H1 (cell line): ENCODE data around the gene CRABP1. TPM values are rescaled to one million over a fixed set of nuclear protein-coding genes. Genes with fewer than 3 reads are reported as not detected.

ENCODE experiments used
- CBX5 ChIP-seq: fragments of 300-800, 300-1000 bp; sonication (generic); IDR thresholded peaks from 2 replicates; pipeline ENCODE4 v1.7.1; 2016; ENCODE audit warnings: antibody characterized with exemption, low read length, low read depth
- NRF1 ChIP-seq: IDR thresholded peaks from 2 replicates; pipeline ENCODE4 v1.6.1; 2011; ENCODE audit warnings: mild to moderate bottlenecking, low read depth, low read length, improper control_type of control experiment
- SP1 ChIP-seq: IDR thresholded peaks from 2 replicates; pipeline ENCODE4 v1.6.1; 2011; ENCODE audit warnings: low read depth, low read length
- TAF1 ChIP-seq: IDR thresholded peaks from 2 replicates; pipeline ENCODE4 v1.6.1; 2011; ENCODE audit warnings: mild to moderate bottlenecking, low read depth, low read length
- TAF7 ChIP-seq: optimal IDR thresholded peaks from 2 replicates; pipeline ENCODE3; 2011; ENCODE audit warnings: low read depth, mild to moderate bottlenecking, inconsistent platforms, low read length, moderate library complexity, borderline replicate concordance
- polyA plus RNA-seq, 7 experiments: library from polyadenylated mRNA; depleted of rRNA in 3 of 7; stranded (reverse) in 5 of 7; unstranded in 2 of 7; fragments of >200 nt in 5 of 7; fragments of 200-250 nt in 2 of 7; gene quantifications; 1 replicate in 5 of 7; 2 replicates in 1 of 7; 4 replicates in 1 of 7; pipeline versions ENCODE4 v1.2.1 to v1.2.3, GENCODE V29; 2011 to 2013; ENCODE audit warnings: missing spikeins in 2 of 7, mixed read lengths in 2 of 7
- total RNA-seq: library from RNA; stranded (reverse); fragmentation: NEBNext Ultra II Directional; extraction: Animal tissue kit (Norgen Biotek cat#: 25700); gene quantifications from 2 replicates; pipeline ENCODE4 v1.2.1, GENCODE V29; 2021
- TF ChIP-seq, protein P1 (sequence below): IDR thresholded peaks from 2 replicates; pipeline ENCODE4 v1.6.1; 2012; ENCODE audit warnings: low read length, inconsistent platforms
- TF ChIP-seq, protein P2 (sequence below): fragments of 300-600 bp; sonication (generic); IDR thresholded peaks from 2 replicates; pipeline ENCODE4 v1.7.1; 2012; ENCODE audit warnings: low read length, moderate library complexity, mild to moderate bottlenecking, inconsistent platforms; ENCODE audit not compliant: insufficient replicate concordance

The CRABP1 gene
- total and polyA plus RNA-seq, 2 of the 8 experiments (the other 6 are each of a cell fraction or from before 2014, with no cell fraction given): 385 to 655 TPM

DNA sequence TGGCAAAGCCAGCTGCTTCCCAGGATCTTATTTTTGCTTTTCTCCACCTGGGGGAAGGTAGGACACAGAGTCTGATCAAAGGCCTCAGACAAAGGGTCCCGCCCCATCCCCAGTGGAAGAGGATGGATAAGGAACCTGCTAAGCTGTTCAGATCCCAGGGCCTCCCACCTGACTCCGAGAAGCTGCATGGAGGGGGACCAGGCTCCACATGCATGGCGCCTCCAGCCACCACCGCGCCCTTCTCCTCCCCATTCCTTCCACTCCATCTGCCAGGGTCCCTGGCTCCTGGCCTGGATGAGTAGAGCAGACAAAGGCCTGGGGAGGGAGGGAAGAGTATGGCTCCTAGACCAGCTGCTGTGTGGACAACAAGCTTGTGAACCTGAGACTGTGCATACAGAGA lies 20.0 kb upstream of the CRABP1 start (continued):
- TF ChIP-seq, protein P1, sequence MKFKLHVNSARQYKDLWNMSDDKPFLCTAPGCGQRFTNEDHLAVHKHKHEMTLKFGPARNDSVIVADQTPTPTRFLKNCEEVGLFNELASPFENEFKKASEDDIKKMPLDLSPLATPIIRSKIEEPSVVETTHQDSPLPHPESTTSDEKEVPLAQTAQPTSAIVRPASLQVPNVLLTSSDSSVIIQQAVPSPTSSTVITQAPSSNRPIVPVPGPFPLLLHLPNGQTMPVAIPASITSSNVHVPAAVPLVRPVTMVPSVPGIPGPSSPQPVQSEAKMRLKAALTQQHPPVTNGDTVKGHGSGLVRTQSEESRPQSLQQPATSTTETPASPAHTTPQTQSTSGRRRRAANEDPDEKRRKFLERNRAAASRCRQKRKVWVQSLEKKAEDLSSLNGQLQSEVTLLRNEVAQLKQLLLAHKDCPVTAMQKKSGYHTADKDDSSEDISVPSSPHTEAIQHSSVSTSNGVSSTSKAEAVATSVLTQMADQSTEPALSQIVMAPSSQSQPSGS: no peak
- TF ChIP-seq NRF1: no peak
- no peak for TF ChIP-seq CBX5
- no peak for TF ChIP-seq TAF1
- TF ChIP-seq SP1: no peak
- no peak for TF ChIP-seq TAF7
- TF ChIP-seq, protein P2, sequence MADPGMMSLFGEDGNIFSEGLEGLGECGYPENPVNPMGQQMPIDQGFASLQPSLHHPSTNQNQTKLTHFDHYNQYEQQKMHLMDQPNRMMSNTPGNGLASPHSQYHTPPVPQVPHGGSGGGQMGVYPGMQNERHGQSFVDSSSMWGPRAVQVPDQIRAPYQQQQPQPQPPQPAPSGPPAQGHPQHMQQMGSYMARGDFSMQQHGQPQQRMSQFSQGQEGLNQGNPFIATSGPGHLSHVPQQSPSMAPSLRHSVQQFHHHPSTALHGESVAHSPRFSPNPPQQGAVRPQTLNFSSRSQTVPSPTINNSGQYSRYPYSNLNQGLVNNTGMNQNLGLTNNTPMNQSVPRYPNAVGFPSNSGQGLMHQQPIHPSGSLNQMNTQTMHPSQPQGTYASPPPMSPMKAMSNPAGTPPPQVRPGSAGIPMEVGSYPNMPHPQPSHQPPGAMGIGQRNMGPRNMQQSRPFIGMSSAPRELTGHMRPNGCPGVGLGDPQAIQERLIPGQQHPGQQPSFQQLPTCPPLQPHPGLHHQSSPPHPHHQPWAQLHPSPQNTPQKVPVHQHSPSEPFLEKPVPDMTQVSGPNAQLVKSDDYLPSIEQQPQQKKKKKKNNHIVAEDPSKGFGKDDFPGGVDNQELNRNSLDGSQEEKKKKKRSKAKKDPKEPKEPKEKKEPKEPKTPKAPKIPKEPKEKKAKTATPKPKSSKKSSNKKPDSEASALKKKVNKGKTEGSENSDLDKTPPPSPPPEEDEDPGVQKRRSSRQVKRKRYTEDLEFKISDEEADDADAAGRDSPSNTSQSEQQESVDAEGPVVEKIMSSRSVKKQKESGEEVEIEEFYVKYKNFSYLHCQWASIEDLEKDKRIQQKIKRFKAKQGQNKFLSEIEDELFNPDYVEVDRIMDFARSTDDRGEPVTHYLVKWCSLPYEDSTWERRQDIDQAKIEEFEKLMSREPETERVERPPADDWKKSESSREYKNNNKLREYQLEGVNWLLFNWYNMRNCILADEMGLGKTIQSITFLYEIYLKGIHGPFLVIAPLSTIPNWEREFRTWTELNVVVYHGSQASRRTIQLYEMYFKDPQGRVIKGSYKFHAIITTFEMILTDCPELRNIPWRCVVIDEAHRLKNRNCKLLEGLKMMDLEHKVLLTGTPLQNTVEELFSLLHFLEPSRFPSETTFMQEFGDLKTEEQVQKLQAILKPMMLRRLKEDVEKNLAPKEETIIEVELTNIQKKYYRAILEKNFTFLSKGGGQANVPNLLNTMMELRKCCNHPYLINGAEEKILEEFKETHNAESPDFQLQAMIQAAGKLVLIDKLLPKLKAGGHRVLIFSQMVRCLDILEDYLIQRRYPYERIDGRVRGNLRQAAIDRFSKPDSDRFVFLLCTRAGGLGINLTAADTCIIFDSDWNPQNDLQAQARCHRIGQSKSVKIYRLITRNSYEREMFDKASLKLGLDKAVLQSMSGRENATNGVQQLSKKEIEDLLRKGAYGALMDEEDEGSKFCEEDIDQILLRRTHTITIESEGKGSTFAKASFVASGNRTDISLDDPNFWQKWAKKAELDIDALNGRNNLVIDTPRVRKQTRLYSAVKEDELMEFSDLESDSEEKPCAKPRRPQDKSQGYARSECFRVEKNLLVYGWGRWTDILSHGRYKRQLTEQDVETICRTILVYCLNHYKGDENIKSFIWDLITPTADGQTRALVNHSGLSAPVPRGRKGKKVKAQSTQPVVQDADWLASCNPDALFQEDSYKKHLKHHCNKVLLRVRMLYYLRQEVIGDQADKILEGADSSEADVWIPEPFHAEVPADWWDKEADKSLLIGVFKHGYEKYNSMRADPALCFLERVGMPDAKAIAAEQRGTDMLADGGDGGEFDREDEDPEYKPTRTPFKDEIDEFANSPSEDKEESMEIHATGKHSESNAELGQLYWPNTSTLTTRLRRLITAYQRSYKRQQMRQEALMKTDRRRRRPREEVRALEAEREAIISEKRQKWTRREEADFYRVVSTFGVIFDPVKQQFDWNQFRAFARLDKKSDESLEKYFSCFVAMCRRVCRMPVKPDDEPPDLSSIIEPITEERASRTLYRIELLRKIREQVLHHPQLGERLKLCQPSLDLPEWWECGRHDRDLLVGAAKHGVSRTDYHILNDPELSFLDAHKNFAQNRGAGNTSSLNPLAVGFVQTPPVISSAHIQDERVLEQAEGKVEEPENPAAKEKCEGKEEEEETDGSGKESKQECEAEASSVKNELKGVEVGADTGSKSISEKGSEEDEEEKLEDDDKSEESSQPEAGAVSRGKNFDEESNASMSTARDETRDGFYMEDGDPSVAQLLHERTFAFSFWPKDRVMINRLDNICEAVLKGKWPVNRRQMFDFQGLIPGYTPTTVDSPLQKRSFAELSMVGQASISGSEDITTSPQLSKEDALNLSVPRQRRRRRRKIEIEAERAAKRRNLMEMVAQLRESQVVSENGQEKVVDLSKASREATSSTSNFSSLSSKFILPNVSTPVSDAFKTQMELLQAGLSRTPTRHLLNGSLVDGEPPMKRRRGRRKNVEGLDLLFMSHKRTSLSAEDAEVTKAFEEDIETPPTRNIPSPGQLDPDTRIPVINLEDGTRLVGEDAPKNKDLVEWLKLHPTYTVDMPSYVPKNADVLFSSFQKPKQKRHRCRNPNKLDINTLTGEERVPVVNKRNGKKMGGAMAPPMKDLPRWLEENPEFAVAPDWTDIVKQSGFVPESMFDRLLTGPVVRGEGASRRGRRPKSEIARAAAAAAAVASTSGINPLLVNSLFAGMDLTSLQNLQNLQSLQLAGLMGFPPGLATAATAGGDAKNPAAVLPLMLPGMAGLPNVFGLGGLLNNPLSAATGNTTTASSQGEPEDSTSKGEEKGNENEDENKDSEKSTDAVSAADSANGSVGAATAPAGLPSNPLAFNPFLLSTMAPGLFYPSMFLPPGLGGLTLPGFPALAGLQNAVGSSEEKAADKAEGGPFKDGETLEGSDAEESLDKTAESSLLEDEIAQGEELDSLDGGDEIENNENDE: no peak
